Transverse colon (tissue), 4 donors: ENCODE measurements around the gene MAU2. TPM values are rescaled to one million over a fixed set of nuclear protein-coding genes. Genes with fewer than 3 reads are reported as not detected.

Experiments used
- DNase-seq: peaks from one replicate; pipeline ENCODE4 v3.0.0-alpha.2; 2019
- H3K27ac ChIP-seq, 4 donors: fragments of 200-600 bp; sonication (generic); 2 replicates each; pipeline ENCODE4 v1.5.1; 2016 to 2018; ENCODE audit warnings: inconsistent platforms in 4 of 4
- H3K27me3 ChIP-seq: fragments of 200-600 bp; sonication (generic); 2 replicates; pipeline ENCODE4 v1.5.1; 2017; ENCODE audit warnings: inconsistent platforms
- H3K36me3 ChIP-seq, 4 donors: fragments of 200-600 bp; sonication (generic); 2 replicates each; pipeline ENCODE4 v1.5.1; 2017 to 2019; ENCODE audit warnings: inconsistent platforms in 4 of 4
- H3K4me1 ChIP-seq, 4 donors: fragments of 200-600 bp; sonication (generic); 2 replicates each; pipeline ENCODE4 v1.5.1; 2017 to 2020; ENCODE audit warnings: inconsistent platforms in 4 of 4
- H3K4me3 ChIP-seq, 4 donors: fragments of 200-600 bp; sonication (generic); 1 replicate in 1 of 4; 2 replicates in 3 of 4; pipeline versions ENCODE4 v1.5.1 to v1.6.1; 2017 to 2019; ENCODE audit warnings: inconsistent platforms in 4 of 4
- H3K9me3 ChIP-seq, 2 donors: fragments of 200-600 bp; sonication (generic); 2 replicates each; pipeline ENCODE4 v1.5.1; 2017 to 2019; ENCODE audit warnings: inconsistent platforms in 2 of 2
- CTCF ChIP-seq, 5 experiments: fragments of 200-600 bp in 3 of 5; fragments of 450-650 bp in 2 of 5; sonication (generic) in 3 of 5; IDR thresholded peaks; 1 replicate in 2 of 5; 2 replicates in 3 of 5; pipeline ENCODE4 v1.5.1; 2016 to 2017; ENCODE audit warnings: antibody characterized with exemption in 5 of 5, inconsistent platforms in 3 of 5, mild to moderate bottlenecking in 2 of 5, moderate library complexity in 1 of 5
- EP300 ChIP-seq: sonication (generic); formaldehyde crosslinking; IDR thresholded peaks from one replicate; pipeline ENCODE4 v1.6.1; 2017; ENCODE audit warnings: antibody characterized with exemption, low read depth
- POLR2A ChIP-seq: fragments of 450-650 bp; IDR thresholded peaks from one replicate; pipeline ENCODE4 v1.6.1; 2016; ENCODE audit warnings: antibody characterized with exemption, mild to moderate bottlenecking, moderate library complexity
- POLR2AphosphoS5 ChIP-seq, 3 donors: sonication (generic); formaldehyde crosslinking; IDR thresholded peaks; one replicate each; pipeline ENCODE4 v1.6.1; 2016; ENCODE audit warnings: antibody characterized with exemption in 3 of 3
- WGBS, 2 donors: methylation state at CpG; one replicate each; pipeline ENCODE4 v1.1.5; 2018; ENCODE audit warnings: low coverage in 1 of 2; 5-methylcytosine and 5-hydroxymethylcytosine counted together
- in situ Hi-C, 4 donors: fragments of 200-750 bp; cut with MboI; loops; one replicate each; pipeline versions ENCODE4 v1.15.0 to v1.15.1; 2017; ENCODE audit warnings: low sequenced_read_pairs in 3 of 4, low pct_ligation_motif_present in 1 of 4, low pct_unique_long_range_greater_than_20kb in 1 of 4
- intact Hi-C: fragments of 100-400 bp; cut with DNase I; formaldehyde crosslinking; loops from one replicate; pipeline ENCODE4 v1.15.1; 2023; ENCODE audit warnings: low total_unique reads
- total RNA-seq, 4 donors: library from RNA; depleted of rRNA; stranded (reverse); fragments of >200 nt; gene quantifications; one replicate each; pipeline ENCODE4 v1.1.0, GENCODE V29; 2016

MAU2 gene
- total RNA-seq, 4 donors from 2014 or later, result 59.1 to 214 (median 79.2) TPM

GRCh38 chr19:19334063-19334988 is 13.7 kb downstream of the MAU2 start:
- no peak for DNase-seq
- peaks cover 0 to 58% (median 20%) of the 10 kb centered on the region in 4 donors for H3K36me3 ChIP-seq
- no peaks in the 10 kb centered on the region for H3K27me3 ChIP-seq
- H3K4me3 ChIP-seq, result no peak overlapping the region
- no peak for TF ChIP-seq EP300
- no peak for TF ChIP-seq POLR2AphosphoS5 (IDR thresholded peaks at IDR 0.05)
- TF ChIP-seq CTCF (IDR thresholded peaks at IDR 0.05), result no peak
- no peak for TF ChIP-seq POLR2A
- intact Hi-C loops (no loop called here), in situ Hi-C loops (no loop called here)
- H3K4me1 ChIP-seq, result peaks cover 0 to under 1% (median 0%) of the 10 kb centered on the region in 4 donors
- H3K9me3 ChIP-seq, result no peaks in the 10 kb centered on the region
- no peak overlapping the region for H3K27ac ChIP-seq
- WGBS, 2 donors, result 89% methylated on average over 22 of the region's 22 CpGs; no CpG with 5 or more reads in 1 of the 2 donors

- H3K4me1 ChIP-seq, result no peaks in the 10 kb centered on the region
- intact Hi-C loops (no loop called here), in situ Hi-C loops (no loop called here)
- H3K27me3 ChIP-seq, result no peaks in the 10 kb centered on the region
- WGBS, 2 donors, result 86 to 100% methylated on average over 2 to 3 of the region's 3 CpGs
- H3K36me3 ChIP-seq, result peaks cover 0 to 61% (median 19%) of the 10 kb centered on the region in 4 donors
- H3K27ac ChIP-seq, result no peak overlapping the region
- DNase-seq, result no peak
- no peaks in the 10 kb centered on the region for H3K9me3 ChIP-seq
- H3K4me3 ChIP-seq, result no peak overlapping the region
- no peak for TF ChIP-seq CTCF (IDR thresholded peaks at IDR 0.05)
- no peak for TF ChIP-seq EP300
- TF ChIP-seq POLR2A, result no peak
- TF ChIP-seq POLR2AphosphoS5 (IDR thresholded peaks at IDR 0.05), result no peak
These were observed 14.3 kb downstream of the MAU2 start for GRCh38 chr19:19334989-19335344.

- no peak overlapping the region for H3K4me3 ChIP-seq
- intact Hi-C loops, result no loop called here
- in situ Hi-C loops, result no loop called here
- TF ChIP-seq POLR2A, result no peak
- TF ChIP-seq POLR2AphosphoS5 (IDR thresholded peaks at IDR 0.05), result no peak
- TF ChIP-seq CTCF (IDR thresholded peaks at IDR 0.05), result no peak
- H3K4me1 ChIP-seq, result no peaks in the 10 kb centered on the region
- H3K36me3 ChIP-seq, result peaks cover 0 to 57% (median 16%) of the 10 kb centered on the region in 4 donors
- no peak overlapping the region for H3K27ac ChIP-seq
- 83 to 93% methylated on average over 7 to 16 of the region's 16 CpGs for WGBS, 2 donors
- H3K9me3 ChIP-seq, result no peaks in the 10 kb centered on the region
- no peak for DNase-seq
- no peaks in the 10 kb centered on the region for H3K27me3 ChIP-seq
These were observed 15.0 kb downstream of the MAU2 start for GRCh38 chr19:19335408-19336158.

- no peak overlapping the region for H3K27ac ChIP-seq
- in situ Hi-C loops (no loop called here), intact Hi-C loops (no loop called here)
- no peaks in the 10 kb centered on the region for H3K9me3 ChIP-seq
- no peak overlapping the region for H3K4me3 ChIP-seq
- WGBS, 2 donors, result 52 to 59% methylated on average over 3 of the region's 3 CpGs
- no peaks in the 10 kb centered on the region for H3K4me1 ChIP-seq
- peaks cover 0 to 47% (median 18%) of the 10 kb centered on the region in 4 donors for H3K36me3 ChIP-seq
- DNase-seq, result no peak
- H3K27me3 ChIP-seq, result no peaks in the 10 kb centered on the region
- no peak for TF ChIP-seq POLR2AphosphoS5 (IDR thresholded peaks at IDR 0.05)
These were observed 16.0 kb downstream of the MAU2 start for GRCh38 chr19:19336597-19336996.
